PC-3 (cell line): ENCODE measurements around the gene KRTAP12-1. TPM values are rescaled to one million over a fixed set of nuclear protein-coding genes. Genes with fewer than 3 reads are reported as not detected.

Experiments used
- ATAC-seq: fragments of 200-7000 bp; cut with Tn5 transposase; 2 replicates; pipeline ENCODE4 v1.9.1; 2020; ENCODE audit warnings: mild to moderate bottlenecking, moderate library complexity
- BruUV-seq: library from RNA; stranded (reverse); fragments of 400-500 nt; replicated peaks from 2 replicates; lab custom pipeline; 2021; lab: Mats Ljungman, UMichigan
- CTCF ChIA-PET: fragments of 300-600 bp; sonication (Branson Sonifier 250); formaldehyde crosslinking; loops from one replicate; lab custom pipeline; 2022; ENCODE audit warnings: antibody characterized with exemption; lab: Charles Lee
- POLR2A ChIA-PET: fragments of 300-600 bp; sonication (Branson Sonifier 250); formaldehyde crosslinking; loops from one replicate; lab custom pipeline; 2022; ENCODE audit warnings: antibody characterized with exemption; ENCODE audit not compliant: unreplicated experiment; lab: Charles Lee
- DNase-seq: peaks from one replicate; pipeline ENCODE4 v3.0.0-alpha.2; 2015
- H2AFZ ChIP-seq: fragments of 300-600 bp; sonication (generic); 2 replicates; pipeline ENCODE4 v1.6.0; 2016; ENCODE audit warnings: antibody characterized with exemption, low read length
- H3F3A ChIP-seq: fragments of 300-600 bp; sonication (generic); one replicate; pipeline ENCODE4 v1.6.0; 2017; ENCODE audit warnings: antibody characterized with exemption, low read length, control low read depth, mild to moderate bottlenecking; ENCODE audit not compliant: unreplicated experiment
- H3K27ac ChIP-seq: fragments of 300-600 bp; sonication (generic); 2 replicates; pipeline ENCODE4 v1.5.1; 2016; ENCODE audit warnings: mild to moderate bottlenecking, low read length
- H3K27me3 ChIP-seq: fragments of 300-600 bp; sonication (generic); 2 replicates; pipeline ENCODE4 v1.6.1; 2016; ENCODE audit warnings: low read length, mixed read lengths
- H3K36me3 ChIP-seq: fragments of 300-600 bp; sonication (generic); 2 replicates; pipeline ENCODE4 v1.6.1; 2016; ENCODE audit warnings: low read depth, mixed run types, low read length, mixed read lengths
- H3K4me1 ChIP-seq: fragments of 300-600 bp; sonication (generic); 2 replicates; pipeline ENCODE4 v1.5.1; 2016; ENCODE audit warnings: low read length; ENCODE audit not compliant: insufficient read depth
- H3K4me2 ChIP-seq: fragments of 300-600 bp; sonication (generic); 2 replicates; pipeline ENCODE4 v1.6.0; 2016; ENCODE audit warnings: low read length
- H3K4me3 ChIP-seq: fragments of 300-600 bp; sonication (generic); 2 replicates; pipeline ENCODE4 v1.5.1; 2016; ENCODE audit warnings: mild to moderate bottlenecking, low read length, mixed read lengths
- H3K79me2 ChIP-seq: fragments of 300-600 bp; sonication (generic); 2 replicates; pipeline ENCODE4 v1.6.1; 2017; ENCODE audit warnings: low read length, mixed read lengths
- H3K9ac ChIP-seq: fragments of 300-600 bp; sonication (generic); 2 replicates; pipeline ENCODE4 v1.6.0; 2016; ENCODE audit warnings: mild to moderate bottlenecking, low read length
- H3K9me2 ChIP-seq: fragments of 300-600 bp; sonication (generic); replicated peaks from 2 replicates; pipeline ENCODE4 v1.6.1; 2016; ENCODE audit warnings: mixed run types, low read length, mixed read lengths
- H3K9me3 ChIP-seq: fragments of 300-600 bp; sonication (generic); 2 replicates; pipeline ENCODE4 v1.6.1; 2016; ENCODE audit warnings: low read length, mixed read lengths
- H4K20me1 ChIP-seq: fragments of 300-600 bp; sonication (generic); 2 replicates; pipeline ENCODE4 v1.6.1; 2016; ENCODE audit warnings: low read length, mixed read lengths
- EZH2 ChIP-seq: fragments of 300-600 bp; sonication (generic); IDR thresholded peaks from one replicate; pipeline ENCODE4 v1.6.1; 2017; ENCODE audit warnings: antibody characterized with exemption, mild to moderate bottlenecking, low read length; ENCODE audit not compliant: unreplicated experiment
- EZH2phosphoT487 ChIP-seq: fragments of 300-600 bp; sonication (generic); IDR thresholded peaks from 2 replicates; pipeline ENCODE4 v1.6.1; 2018; ENCODE audit warnings: mild to moderate bottlenecking, antibody characterized with exemption, low read length, borderline replicate concordance
- intact Hi-C: fragments of 100-400 bp; cut with micrococcal nuclease; formaldehyde crosslinking; loops from 2 replicates; pipeline ENCODE4 v1.9.0; 2023
- total RNA-seq: library from RNA; depleted of rRNA; stranded (reverse); fragments of >200 nt; gene quantifications from 2 replicates; pipeline ENCODE4 v1.2.3, GENCODE V29; 2014
- TF ChIP-seq, protein P1 (sequence below): fragments of 300-600 bp; sonication (generic); conservative IDR thresholded peaks from 2 replicates; pipeline ENCODE4 v1.5.1; 2017; ENCODE audit warnings: antibody characterized with exemption, low read depth, mild to moderate bottlenecking, low read length

KRTAP12-1 gene
- total RNA-seq, 1 experiment from 2014 or later: 0.62 TPM

DNA sequence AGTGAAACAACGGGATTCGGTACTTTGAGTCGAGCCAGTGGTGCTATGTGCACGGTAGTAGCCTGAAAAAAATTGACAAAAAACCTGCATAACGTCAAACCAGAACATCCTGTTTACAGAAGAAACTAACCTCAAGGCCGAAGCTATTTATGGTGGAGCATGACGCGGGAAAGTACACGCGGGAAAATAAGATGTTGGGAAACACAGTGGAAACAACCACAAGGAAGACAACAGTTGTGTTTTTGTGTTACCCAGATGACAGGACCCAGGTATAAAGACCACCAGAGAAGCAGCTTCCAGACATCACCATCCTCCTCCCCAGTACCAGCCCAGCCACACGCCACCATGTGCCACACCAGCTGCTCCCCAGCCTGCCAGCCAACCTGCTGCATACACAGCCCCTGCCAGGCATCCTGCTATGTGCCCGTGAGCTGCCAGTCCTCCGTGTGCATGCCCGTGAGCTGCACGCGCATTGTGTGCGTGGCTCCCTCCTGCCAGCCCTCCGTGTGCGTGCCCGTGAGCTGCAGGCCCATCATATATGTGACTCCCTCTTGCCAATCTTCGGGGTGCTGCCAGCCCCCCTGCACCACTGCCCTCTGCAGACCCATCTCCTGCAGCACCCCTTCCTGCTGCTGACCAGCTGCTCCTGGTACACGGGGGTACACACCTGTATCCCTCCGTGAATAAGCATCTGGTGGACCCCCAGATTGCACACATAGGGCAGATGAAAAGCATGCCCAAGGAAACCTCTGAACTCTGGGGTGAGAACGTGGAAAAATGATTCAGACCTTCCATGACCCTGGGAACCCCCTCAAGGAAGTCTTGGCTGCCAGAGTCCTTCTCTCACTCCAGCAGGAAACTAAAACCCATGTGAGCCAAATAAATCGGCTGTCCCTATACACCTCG is 24.1 kb downstream of the KRTAP12-1 start, which contains the start of gene KRTAP12-3:
KRTAP12-3 (plus strand) TSS at position 298 of the 906 bp plus-strand sequence; CDS start at position 346, 48 bp downstream.
- Histone ChIP-seq H3K4me1 (no peaks in the 10 kb centered on the region), H3K9ac (no peak within 1 kb of the TSS), H3K27me3 (no peaks in the 10 kb centered on the region), H3K9me3 (0 out of 2 replicates have a peak, but pooled peaks cover 5% of the 10 kb centered on the region), H3K27ac (no peak within 1 kb of the TSS), H3K9me2 (no peaks in the 10 kb centered on the region), H3K79me2 (no peaks in the 10 kb centered on the region), H3K36me3 (no peaks in the 10 kb centered on the region), H3K4me3 (no peak within 1 kb of the TSS), H3K4me2 (no peak within 1 kb of the TSS), H2AFZ (no peak within 1 kb of the TSS), H3F3A (no peaks in the 10 kb centered on the region), H4K20me1 (no peaks in the 10 kb centered on the region)
- TF ChIP-seq EZH2phosphoT487 (no peak), EZH2 (no peak)
- TF ChIP-seq, protein P1, sequence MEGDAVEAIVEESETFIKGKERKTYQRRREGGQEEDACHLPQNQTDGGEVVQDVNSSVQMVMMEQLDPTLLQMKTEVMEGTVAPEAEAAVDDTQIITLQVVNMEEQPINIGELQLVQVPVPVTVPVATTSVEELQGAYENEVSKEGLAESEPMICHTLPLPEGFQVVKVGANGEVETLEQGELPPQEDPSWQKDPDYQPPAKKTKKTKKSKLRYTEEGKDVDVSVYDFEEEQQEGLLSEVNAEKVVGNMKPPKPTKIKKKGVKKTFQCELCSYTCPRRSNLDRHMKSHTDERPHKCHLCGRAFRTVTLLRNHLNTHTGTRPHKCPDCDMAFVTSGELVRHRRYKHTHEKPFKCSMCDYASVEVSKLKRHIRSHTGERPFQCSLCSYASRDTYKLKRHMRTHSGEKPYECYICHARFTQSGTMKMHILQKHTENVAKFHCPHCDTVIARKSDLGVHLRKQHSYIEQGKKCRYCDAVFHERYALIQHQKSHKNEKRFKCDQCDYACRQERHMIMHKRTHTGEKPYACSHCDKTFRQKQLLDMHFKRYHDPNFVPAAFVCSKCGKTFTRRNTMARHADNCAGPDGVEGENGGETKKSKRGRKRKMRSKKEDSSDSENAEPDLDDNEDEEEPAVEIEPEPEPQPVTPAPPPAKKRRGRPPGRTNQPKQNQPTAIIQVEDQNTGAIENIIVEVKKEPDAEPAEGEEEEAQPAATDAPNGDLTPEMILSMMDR: no peak
- DNase-seq (no peak), ATAC-seq (no peak)
- no TSS peak for BruUV-seq
- ChIA-PET POLR2A (no interaction called here), CTCF (no interaction called here)
- intact Hi-C loops: no loop called here

DNA sequence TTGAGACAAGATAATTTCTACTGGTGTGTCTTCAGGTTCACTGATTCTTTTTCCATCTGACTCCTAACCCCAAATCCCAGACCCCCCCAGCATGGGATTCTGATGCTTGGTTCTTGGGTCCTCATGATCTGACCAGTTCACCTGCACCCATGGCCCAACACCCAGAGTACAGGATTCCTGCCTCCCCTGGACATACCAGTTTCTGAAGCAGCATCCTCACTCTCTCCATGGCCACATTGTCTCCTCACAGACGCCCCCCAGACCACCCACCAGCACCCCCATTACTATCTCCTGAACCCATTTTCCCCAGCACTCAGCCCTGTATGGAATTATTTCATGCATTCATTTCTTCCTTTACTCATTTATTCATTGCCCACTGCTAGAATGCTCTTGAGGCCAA is 25.1 kb downstream of the KRTAP12-1 start:
- intact Hi-C loops: no loop called here
- Histone ChIP-seq H3K4me3 (no peak overlapping the region), H4K20me1 (no peaks in the 10 kb centered on the region), H3K4me2 (no peak overlapping the region), H3K9me3 (0 out of 2 replicates have a peak, but pooled peaks cover 5% of the 10 kb centered on the region), H2AFZ (no peak overlapping the region), H3K4me1 (no peaks in the 10 kb centered on the region), H3K9ac (no peak overlapping the region), H3K9me2 (no peaks in the 10 kb centered on the region), H3F3A (no peaks in the 10 kb centered on the region), H3K27ac (no peak overlapping the region), H3K36me3 (no peaks in the 10 kb centered on the region), H3K79me2 (no peaks in the 10 kb centered on the region), H3K27me3 (no peaks in the 10 kb centered on the region)
- ChIA-PET POLR2A (no interaction called here), CTCF (no interaction called here)
- ATAC-seq (no peak), DNase-seq (no peak)
- no TSS peak for BruUV-seq
- TF ChIP-seq EZH2phosphoT487 (no peak), EZH2 (no peak)
- TF ChIP-seq, protein P1: no peak
